ENCODE measurements around the gene SLC5A10.
A peak's percentile ranks its signal among the peaks of the same experiment; 100 is the strongest.

Gene SLC5A10

GRCh38 chr17:19002805-19003542 lies 51.0 kb downstream of the SLC5A10 start:
- no peak for DNase-seq (ENCODE audit: low read depth in 3 of 3)

GRCh38 chr17:19003543-19004420 lies 51.8 kb downstream of the SLC5A10 start:
- DNase-seq (ENCODE audit: low read depth in 3 of 3): peak; percentile 38 to 49 (median 43)

- peak; percentile 86 to 88 (median 87) for DNase-seq (ENCODE audit: low read depth in 3 of 3)
Observed at GRCh38 chr17:19004421-19005136, 52.6 kb downstream of the SLC5A10 start, which contains the start of gene FAM83G. Gene FAM83G (minus strand): TSS chr17:19004764. CDS start chr17:19004041, 723 bp downstream.

- no peak for DNase-seq (ENCODE audit: low read depth in 3 of 3)
Observed at GRCh38 chr17:19005137-19005773, 53.3 kb downstream of the SLC5A10 start.

- DNase-seq (ENCODE audit: low read depth in 3 of 3): no peak
Observed at GRCh38 chr17:19005789-19006430, 53.9 kb downstream of the SLC5A10 start.

- no peak for DNase-seq (ENCODE audit: low read depth in 3 of 3)
Observed at GRCh38 chr17:19006698-19007097, 54.7 kb downstream of the SLC5A10 start.

- no peak for DNase-seq (ENCODE audit: low read depth in 3 of 3)
Observed at GRCh38 chr17:19009970-19010369, 58.0 kb downstream of the SLC5A10 start.

GRCh38 chr17:19010729-19011505 lies 59.0 kb downstream of the SLC5A10 start:
- no peak for DNase-seq (ENCODE audit: low read depth in 3 of 3)

- no peak for DNase-seq (ENCODE audit: low read depth in 3 of 3)
Observed at GRCh38 chr17:19011581-19011980, 59.6 kb downstream of the SLC5A10 start.

GRCh38 chr17:19012171-19013080 lies 60.5 kb downstream of the SLC5A10 start:
- DNase-seq (ENCODE audit: low read depth in 3 of 3): no peak

- no peak for DNase-seq (ENCODE audit: low read depth in 3 of 3)
Observed at GRCh38 chr17:19013226-19013625, 61.3 kb downstream of the SLC5A10 start.

- DNase-seq (ENCODE audit: low read depth in 3 of 3): no peak
Observed at GRCh38 chr17:19013806-19014627, 62.1 kb downstream of the SLC5A10 start.

GRCh38 chr17:19014628-19015215 lies 62.8 kb downstream of the SLC5A10 start:
- DNase-seq (ENCODE audit: low read depth in 3 of 3): no peak

- DNase-seq (ENCODE audit: low read depth in 3 of 3): no peak
Observed at GRCh38 chr17:19015428-19015827, 63.5 kb downstream of the SLC5A10 start.

GRCh38 chr17:19016297-19016696 lies 64.3 kb downstream of the SLC5A10 start:
- no peak for DNase-seq (ENCODE audit: low read depth in 3 of 3)

GRCh38 chr17:19016881-19017280 lies 64.9 kb downstream of the SLC5A10 start:
- DNase-seq (ENCODE audit: low read depth in 3 of 3): no peak

- DNase-seq (ENCODE audit: low read depth in 3 of 3): no peak
Observed at GRCh38 chr17:19017401-19017800, 65.4 kb downstream of the SLC5A10 start.

Measured in stimulated activated CD4-positive, alpha-beta T cell treated with anti-CD3 and anti-CD28 coated beads, TNF-alpha, amount 100 ng/mL, for 4 hours (primary cell).